Uterine smooth muscle cell (primary cell): ENCODE results near the gene TMEM123. TPM values are rescaled to one million over a fixed set of nuclear protein-coding genes. Genes with fewer than 3 reads are reported as not detected.

ENCODE experiments used
- total RNA-seq: library from RNA; depleted of rRNA; stranded (reverse); fragments of >200 nt; gene quantifications from 2 replicates; pipeline ENCODE4 v1.2.3, GENCODE V29; 2014

TMEM123 gene, protein sequence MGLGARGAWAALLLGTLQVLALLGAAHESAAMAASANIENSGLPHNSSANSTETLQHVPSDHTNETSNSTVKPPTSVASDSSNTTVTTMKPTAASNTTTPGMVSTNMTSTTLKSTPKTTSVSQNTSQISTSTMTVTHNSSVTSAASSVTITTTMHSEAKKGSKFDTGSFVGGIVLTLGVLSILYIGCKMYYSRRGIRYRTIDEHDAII
- total RNA-seq, result 66.1 and 87.2 TPM in 2 replicates

DNA sequence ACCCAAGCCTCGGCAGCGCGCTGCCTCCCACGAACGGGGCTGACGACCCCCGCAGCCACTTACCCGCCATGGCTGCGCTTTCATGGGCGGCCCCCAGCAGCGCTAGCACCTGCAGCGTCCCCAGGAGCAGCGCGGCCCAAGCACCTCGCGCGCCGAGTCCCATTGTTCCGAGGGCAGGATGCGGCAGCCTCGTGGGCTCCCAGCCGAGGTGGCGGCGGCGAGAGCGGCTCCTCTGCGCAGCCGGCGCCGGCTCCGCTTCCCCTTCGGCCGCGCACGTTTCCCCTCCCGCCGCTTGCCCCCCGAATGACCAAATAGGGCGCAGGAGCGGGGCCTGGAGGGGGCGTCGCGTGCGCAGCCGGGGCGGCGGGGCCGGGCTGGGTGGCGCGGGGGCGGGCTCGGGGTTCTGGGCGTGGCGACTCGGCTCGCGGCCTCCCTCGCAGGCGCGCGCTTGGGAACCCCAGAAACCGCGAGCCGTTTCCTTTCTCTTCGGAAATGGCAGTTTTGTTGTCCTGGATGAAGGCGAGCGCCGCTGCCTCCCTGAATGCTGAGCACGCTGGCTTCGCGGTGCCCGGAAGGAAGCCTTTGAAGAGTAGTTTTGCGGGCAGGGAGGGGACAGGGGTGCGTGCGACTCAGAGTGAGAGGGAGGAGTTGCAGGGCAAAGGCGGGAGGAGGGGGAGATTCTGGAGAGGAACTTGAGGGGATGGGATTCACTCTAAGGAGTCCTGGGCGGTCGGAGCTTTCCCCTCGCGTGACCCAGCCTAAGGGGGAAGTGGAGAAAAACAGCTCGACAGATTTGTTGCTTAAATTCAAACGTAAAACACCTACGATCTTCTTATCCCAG, at the start of gene TMEM123:
TMEM123 (minus strand) TSS at position 305 of the 841 bp plus-strand sequence; CDS start at position 163, 142 bp downstream.

DNA sequence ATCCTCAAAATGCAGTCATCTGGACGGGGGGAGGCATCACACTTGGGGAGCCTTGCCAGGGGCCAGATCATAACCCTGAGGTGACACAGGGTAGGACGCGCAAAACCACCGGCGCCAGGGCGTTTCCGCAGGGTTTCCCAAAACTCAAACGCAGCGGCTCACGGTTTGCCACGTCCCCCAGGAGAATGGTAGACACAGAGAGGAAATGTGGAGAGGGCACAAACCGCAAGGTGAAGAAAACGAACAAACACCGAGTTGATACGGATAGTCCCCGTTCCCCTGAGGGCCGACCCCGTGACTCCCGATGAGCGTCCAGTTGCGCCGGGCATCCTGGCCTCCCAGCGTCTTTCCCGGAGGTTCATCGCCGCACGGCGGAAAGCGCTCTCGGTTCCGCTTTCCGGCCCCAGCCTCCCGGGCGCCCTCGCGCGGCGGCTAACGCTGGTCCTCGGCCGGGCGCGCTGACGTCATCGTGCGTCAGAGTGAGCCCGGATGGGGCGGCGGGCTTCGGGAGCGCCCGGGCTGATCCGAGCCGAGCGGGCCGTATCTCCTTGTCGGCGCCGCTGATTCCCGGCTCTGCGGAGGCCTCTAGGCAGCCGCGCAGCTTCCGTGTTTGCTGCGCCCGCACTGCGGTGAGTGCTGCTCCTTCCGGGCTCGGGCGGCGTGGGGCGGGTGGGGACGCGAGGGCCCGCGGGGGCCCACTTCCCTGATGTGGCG, 105.7 kb downstream of the TMEM123 start, which contains the start of gene BIRC2:
BIRC2 (plus strand) TSS at position 467 of the 714 bp plus-strand sequence. CDS start 2,641 bp downstream, outside the sequence.

Other genes with a start within 250 kb of the TMEM123 start
- 0.50 and 0.89 TPM in 2 replicates for gene BIRC3, start 135.3 kb downstream of the TMEM123 start, total RNA-seq
- 58.3 and 64.2 TPM in 2 replicates for gene BIRC2, start 105.6 kb downstream of the TMEM123 start, total RNA-seq
- gene MMP7, start 78.0 kb upstream of the TMEM123 start, total RNA-seq, result not detected in 2 replicates
- gene MMP20, start 172.6 kb upstream of the TMEM123 start, total RNA-seq, result not detected in 2 replicates